Stimulated activated CD8-positive, alpha-beta memory T cell treated with anti-CD3 and anti-CD28 coated beads, Interleukin-7, amount 100 ng/mL, for 4 hours (primary cell): ENCODE measurements around the gene SETD9.

Experiments
- DNase-seq, 2 donors: peaks; one replicate each; pipeline ENCODE4 v3.0.0-alpha.2; 2020; ENCODE audit warnings: low read depth in 2 of 2

SETD9 gene, protein sequence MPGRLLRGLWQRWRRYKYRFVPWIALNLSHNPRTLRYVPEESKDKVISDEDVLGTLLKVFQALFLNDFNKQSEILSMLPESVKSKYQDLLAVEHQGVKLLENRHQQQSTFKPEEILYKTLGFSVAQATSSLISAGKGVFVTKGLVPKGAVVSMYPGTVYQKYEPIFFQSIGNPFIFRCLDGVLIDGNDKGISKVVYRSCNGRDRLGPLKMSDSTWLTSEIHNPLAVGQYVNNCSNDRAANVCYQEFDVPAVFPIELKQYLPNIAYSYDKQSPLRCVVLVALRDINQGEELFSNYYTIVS

DNA sequence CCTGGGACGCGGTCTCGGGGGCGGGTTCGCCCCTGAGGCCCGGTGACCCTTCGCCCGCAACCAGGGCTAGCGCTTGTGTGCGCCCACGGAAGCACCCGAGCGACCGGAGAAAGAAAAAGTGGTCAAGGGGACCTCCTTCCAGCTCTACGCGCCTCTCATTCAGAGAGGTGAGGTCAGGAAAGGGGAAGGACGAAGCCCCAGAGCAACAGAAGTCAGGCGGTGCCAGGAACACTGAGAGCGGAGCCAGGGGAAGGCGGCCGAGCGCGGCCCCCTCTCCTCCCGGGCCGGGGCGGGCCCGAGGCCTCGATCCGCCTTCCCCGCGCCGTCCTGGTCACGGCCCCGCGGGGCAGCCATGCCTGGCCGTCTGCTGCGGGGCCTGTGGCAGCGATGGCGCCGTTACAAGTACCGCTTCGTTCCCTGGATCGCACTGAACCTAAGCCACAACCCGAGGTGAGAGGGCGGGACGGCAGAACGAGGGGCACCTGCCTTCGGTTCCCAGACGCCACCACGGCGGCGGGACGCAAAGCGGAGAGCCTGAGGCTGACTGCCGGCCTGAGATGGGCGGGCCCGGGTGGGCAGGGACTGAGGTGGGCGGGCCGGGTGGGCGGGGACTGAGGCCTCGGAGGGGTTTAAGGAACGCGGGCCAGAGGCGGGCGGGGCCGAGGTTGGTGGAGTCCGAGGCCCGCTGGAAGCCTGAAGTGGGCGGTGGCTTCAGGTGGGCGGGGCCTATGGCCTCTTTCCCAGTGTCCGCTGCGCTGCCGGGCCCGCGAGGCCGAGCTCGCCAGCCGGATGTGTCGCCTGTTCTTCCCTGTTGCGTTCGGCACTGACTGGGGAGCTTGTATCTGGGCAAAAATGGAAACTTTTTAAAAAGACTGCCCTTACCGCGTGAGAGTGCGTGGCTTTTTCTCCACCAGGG lies at the start of gene SETD9:
Gene SETD9 (plus strand): TSS at position 303 of the 916 bp plus-strand sequence. CDS start 50 bp downstream, at position 353.
- peak; percentile 75 to 89 for DNase-seq

- DNase-seq, result no peak
These were observed 47.4 kb upstream of the SETD9 start for GRCh38 chr5:56861893-56862485.

GRCh38 chr5:56862909-56863308 lies 46.5 kb upstream of the SETD9 start:
- no peak for DNase-seq

DNA sequence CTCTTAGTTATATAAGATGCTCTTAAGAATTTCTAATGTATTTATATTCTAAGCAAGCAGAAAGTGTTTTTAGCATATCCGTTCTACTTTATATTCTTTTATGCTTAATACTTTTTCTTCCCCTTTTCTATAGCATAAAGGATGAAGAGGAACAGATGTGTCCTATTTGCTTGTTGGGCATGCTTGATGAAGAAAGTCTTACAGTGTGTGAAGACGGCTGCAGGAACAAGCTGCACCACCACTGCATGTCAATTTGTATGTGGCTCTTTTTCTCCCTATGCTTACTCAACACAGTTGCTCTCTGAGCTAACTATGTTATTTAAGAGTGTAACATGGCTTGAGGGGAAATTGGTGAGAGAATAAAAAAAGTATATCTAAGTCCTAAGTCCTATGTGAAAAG lies 37.6 kb upstream of the SETD9 start:
- no peak for DNase-seq

GRCh38 chr5:56873056-56873455 lies 36.3 kb upstream of the SETD9 start:
- DNase-seq, result no peak

GRCh38 chr5:56876327-56876726 lies 33.1 kb upstream of the SETD9 start:
- no peak for DNase-seq

DNA sequence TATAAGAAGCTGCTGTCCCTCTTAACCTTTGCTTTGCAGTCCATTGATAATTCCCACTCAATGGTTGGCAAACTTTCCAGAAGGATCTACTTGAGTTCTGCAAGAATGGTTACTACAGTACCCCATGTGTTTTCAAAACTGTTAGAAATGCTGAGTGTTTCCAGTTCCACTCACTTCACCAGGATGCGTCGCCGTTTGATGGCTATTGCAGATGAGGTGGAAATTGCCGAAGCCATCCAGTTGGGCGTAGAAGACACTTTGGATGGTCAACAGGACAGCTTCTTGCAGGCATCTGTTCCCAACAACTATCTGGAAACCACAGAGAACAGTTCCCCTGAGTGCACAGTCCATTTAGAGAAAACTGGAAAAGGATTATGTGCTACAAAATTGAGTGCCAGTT lies 27.8 kb upstream of the SETD9 start:
- DNase-seq, result no peak

- DNase-seq, result no peak
These were observed 16.0 kb upstream of the SETD9 start for GRCh38 chr5:56893251-56893951.

- no peak for DNase-seq
These were observed 12.6 kb upstream of the SETD9 start for GRCh38 chr5:56896763-56897162.

DNA sequence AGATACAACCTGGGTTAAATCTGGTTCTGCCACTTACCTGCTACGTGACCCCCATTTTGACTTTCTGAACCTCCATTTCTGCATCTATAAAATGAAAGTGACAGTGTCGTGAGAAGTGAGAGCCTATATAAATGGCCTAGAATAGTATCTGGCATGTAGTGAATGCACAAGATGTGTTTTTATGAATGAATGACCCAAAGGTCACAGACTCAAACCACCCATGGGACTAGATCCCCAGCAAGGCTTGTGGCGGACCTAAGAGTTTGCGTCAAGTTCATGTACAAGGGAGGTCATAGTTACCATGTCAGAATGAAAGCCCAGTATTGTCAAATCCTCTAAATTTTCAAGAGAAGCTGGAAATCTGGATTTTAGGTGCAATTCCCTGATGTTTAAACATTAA lies 11.2 kb upstream of the SETD9 start:
- DNase-seq, result no peak

DNA sequence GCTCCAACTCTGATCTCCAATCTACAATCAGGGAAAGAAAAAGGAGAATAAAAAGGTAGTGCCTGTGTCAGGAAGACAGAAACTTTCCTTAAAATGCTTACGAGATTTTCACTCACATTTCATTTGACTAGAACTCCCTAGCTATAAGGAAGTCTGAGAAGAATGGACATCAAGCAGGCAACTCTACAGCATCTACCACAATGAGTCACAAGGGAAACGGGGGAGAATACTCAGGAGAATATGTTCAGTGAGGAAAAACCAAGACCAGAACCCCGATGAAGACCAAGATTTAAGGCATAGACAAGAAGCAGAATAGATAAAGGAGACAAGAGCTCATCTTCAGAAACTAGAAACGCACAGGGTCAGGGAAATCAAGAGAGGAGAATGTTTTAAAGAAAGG lies 9.0 kb upstream of the SETD9 start:
- DNase-seq, result no peak

GRCh38 chr5:56900858-56901578 lies 8.4 kb upstream of the SETD9 start:
- no peak for DNase-seq

DNA sequence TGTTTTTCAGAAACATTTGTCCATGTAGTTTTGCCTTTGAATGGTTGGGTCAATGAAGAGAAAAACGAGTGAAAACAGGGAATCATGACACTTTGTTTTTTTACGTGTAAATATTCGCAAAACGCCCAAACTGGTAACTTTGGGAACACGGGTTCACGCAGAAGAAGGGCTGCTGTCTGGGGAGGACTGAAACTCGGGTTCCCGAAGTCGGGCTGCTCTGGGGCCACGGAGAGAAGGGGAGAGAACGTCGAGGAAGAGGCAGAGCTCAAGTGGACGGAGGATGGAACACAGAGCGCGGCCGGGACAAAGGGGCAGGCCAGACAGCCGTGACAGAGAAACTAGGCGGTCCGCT lies 478 bp upstream of the SETD9 start:
- DNase-seq, result no peak

DNA sequence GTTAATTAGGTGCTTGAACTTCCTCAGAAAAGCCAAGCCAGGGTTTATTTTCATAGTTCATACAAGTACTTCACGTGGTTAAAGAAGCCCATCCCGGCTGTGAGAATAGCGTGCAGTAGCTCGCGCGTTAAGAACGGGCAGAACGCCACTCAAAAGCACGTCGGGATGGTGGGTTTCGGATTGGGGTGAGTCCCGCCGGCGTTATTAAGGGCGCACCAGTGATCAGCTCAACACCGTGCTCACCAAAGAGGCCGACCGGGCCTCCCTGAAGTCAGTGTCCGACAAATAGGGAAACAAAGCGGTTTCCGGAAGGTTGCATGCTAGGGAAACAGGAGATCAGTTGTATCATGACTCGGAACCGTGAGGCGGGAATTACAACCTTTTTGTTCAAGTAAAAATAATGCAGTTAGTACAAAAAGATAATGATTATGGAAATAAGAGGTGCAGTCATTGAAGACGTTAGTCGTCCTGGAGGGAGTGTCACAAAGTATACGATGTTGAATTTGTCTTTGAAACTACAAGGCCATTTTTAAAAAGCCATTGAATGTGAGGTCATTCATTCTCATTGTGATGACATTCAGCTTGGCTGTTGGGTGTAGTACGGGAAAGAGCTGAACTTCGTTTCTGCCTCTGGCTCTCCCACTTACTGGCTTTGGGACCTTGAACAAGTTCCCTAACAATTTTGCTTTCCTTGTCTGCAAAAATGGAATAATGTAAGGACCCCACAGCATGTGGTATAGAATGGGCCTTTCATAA lies 992 bp downstream of the SETD9 start:
- DNase-seq, result peak in 1 of 2 donors; percentile 24

DNA sequence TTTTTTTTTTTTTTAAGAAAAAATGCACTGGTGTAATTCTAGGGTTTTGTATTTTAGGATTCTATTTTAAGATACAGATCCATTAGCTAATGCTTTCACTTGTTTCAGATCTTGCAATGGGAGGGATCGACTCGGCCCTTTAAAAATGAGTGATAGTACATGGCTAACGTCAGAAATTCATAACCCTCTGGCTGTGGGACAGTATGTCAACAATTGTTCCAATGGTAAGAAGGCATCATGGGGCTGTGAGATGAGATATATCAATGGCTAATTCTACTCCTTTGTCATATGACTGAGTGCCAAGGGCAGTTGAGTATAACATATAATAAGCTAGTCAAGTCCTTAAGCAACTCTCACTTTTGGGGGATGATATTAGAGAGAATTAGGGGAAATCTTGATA lies 4.4 kb downstream of the SETD9 start:
- DNase-seq, result no peak

DNA sequence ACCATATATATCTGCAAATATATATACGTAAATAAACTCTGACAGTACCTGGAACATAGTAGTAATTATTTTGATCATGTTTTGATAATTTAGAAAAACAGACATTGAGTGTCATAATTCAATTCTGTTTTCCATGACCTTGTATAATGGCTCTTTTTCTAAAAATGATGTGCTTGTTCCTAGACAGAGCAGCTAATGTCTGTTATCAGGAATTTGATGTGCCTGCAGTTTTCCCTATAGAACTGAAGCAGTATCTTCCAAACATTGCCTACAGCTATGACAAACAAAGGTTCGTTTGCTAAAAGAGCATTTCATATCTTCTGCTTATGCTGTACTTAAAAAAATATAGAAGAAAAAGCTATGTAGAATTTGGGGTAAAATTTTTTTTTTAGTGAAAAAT lies 5.3 kb downstream of the SETD9 start:
- DNase-seq, result no peak

DNA sequence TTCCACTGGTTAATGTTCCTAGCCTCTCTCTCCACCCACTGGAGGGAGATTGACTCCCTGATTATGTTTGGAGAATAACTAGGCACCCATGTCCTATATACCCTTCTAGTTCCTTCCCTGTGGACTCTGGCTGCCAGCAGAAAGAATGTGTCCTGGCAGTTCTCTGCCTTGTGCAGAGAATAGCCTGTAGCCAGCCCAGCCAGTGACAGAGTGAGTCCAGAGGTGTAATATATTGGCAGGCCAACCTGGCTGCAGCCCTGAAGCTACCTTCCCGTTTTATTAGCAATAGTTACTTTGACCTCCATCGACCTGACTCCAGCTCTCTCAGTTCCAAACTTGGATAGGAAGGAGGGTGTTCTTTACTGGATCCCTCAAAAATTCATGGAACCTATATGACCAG lies 8.1 kb downstream of the SETD9 start:
- no peak for DNase-seq

DNA sequence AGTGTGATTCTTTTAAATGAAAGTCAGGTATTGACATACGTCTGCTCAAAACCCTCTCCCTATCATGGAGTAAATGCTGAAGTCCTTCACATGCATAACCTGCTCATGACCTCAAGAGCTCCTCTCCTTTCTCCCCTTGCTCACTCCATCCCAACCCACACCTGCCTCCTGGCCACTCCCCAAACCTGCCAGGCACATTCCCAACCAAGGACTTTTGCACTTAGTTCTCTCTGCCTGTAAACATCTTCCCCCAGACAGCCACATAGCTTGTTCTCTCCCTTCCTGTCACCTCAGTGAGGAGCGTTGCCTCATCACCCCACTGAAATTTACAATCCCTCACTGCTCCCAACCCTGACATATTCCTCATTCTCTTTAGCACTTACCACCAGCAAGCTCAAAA lies 8.7 kb downstream of the SETD9 start:
- DNase-seq, result no peak

DNA sequence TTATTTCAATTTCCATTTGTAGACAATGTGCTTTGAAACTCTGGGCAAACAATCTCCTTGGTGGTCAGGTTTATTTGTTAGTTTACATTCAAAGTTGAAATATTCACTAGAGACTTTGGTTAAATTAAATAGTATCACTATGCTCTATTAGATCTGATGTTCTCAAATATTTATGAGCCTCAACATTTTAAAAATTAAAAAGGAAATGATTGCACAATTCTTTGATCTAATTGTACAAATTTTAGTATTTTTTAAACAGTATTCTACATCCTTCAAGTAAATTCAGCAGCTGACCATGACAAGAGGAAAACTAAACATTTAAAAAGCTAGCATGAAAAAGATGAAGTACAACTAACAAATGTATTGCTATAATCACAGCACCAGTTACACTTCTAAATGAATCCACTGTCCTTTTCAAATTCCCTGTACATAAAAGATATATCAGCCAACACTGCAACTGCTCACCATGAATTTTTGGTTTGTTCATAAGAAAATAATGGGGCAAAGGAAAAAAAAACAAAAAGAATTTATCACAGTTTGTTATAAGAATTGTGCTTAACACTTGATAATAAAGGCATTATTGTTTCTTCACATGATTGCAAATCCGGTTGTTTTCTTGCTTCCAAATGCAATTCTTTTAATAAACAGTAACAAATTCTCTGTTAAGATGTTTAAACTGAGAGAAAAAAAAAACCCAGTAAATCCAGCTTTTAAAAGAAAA lies 10.7 kb downstream of the SETD9 start:
- no peak for DNase-seq

GRCh38 chr5:56922922-56923321 lies 13.5 kb downstream of the SETD9 start:
- DNase-seq, result no peak
